ENCODE results near the gene WDR20. TPM values are rescaled to one million over a fixed set of nuclear protein-coding genes. Genes with fewer than 3 reads are reported as not detected.

WDR20 gene
- total and polyA plus RNA-seq, 2 donors (not counting 3 experiments of a cell fraction or from before 2014, with no cell fraction given) = 12.2 to 22.4 TPM

DNA sequence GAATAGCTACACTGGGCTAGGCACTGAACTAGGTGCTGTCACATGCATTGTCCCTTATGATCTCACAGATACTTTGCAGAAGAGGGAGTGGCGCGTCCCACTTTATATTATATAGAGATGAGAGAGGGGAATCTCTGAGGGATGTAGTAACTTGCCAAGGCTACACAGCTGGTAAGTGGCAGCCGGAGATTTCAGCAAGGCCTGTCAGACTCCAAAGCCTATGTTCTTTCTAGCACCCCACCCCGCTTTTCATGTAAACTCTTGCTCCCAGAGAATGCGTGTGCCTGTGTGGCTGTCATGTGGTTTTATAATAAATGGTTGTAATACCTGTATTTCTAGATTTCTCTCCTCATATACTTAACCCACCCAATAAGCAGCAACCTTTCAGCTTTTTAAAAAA, 39.1 kb downstream of the WDR20 start:
- BruUV-seq (replicated peaks) = no TSS peak
- Histone ChIP-seq H3K4me2 (ENCODE audit: insufficient read depth, low read length) (no peak overlapping the region), H3K36me3 (ENCODE audit: control insufficient read depth in 2 of 2, extremely low read depth in 1 of 2, insufficient read depth in 2 of 2, low read length in 2 of 2) (no peaks in the 10 kb centered on the region), H3K9ac (replicated peaks; ENCODE audit: extremely low read depth, insufficient read depth, low read length) (no peak overlapping the region), H3K27ac (ENCODE audit: insufficient read depth, low read depth, low read length) (no peak overlapping the region), H2AFZ (ENCODE audit: low read depth, low read length) (no peak overlapping the region), H3K27me3 (ENCODE audit: control insufficient read depth in 2 of 2, insufficient read depth in 2 of 2, low read length in 2 of 2) (no peaks in the 10 kb centered on the region), H3K9me1 (replicated peaks; ENCODE audit: control insufficient read depth, extremely low read depth, insufficient read depth, low read length) (no peaks in the 10 kb centered on the region), H3K4me3 (replicated peaks in 1 of 3; ENCODE audit: insufficient read depth in 1 of 3, low read depth in 1 of 3, low read length in 3 of 3) (no peak overlapping the region), H4K20me1 (replicated peaks; ENCODE audit: control insufficient read depth, extremely low read depth, insufficient read depth, low read length) (no peaks in the 10 kb centered on the region), H3K4me1 (ENCODE audit: control insufficient read depth, extremely low read depth, insufficient read depth, low read length) (no peaks in the 10 kb centered on the region), H3K79me2 (ENCODE audit: control insufficient read depth, insufficient read depth, low read length) (peaks cover 40% of the 10 kb centered on the region), H3K9me3 (replicated peaks; ENCODE audit: control insufficient read depth, insufficient read depth, low read length) (no peaks in the 10 kb centered on the region)
- ChIA-PET POLR2A (no interaction called here), CTCF (no interaction called here)
- intact Hi-C loops (cut with micrococcal nuclease) = no loop called here
- TF ChIP-seq POLR2AphosphoS5 (IDR thresholded peaks at IDR 0.05; ENCODE audit: insufficient read depth, low read depth, low read length) (no peak), FOS (IDR thresholded peaks at IDR 0.05; ENCODE audit: borderline replicate concordance, insufficient read depth, low read length) (no peak), MYC (IDR thresholded peaks at IDR 0.05; ENCODE audit: low read depth, low read length) (no peak), GATA2 (IDR thresholded peaks at IDR 0.05; ENCODE audit: insufficient read depth, insufficient read length, low read depth, low read length) (no peak), POLR2A (IDR thresholded peaks at IDR 0.05; ENCODE audit: low read depth, low read length) (no peak), EZH2 (IDR thresholded peaks at IDR 0.05; ENCODE audit: borderline replicate concordance, low read depth, low read length, severe bottlenecking) (no peak), JUN (IDR thresholded peaks at IDR 0.05; ENCODE audit: borderline replicate concordance, insufficient read depth, insufficient read length, low read depth) (no peak)
- TF ChIP-seq, protein P1, sequence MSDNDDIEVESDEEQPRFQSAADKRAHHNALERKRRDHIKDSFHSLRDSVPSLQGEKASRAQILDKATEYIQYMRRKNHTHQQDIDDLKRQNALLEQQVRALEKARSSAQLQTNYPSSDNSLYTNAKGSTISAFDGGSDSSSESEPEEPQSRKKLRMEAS (IDR thresholded peaks at IDR 0.05; ENCODE audit: insufficient read depth, insufficient read length) = no peak
- TF ChIP-seq, protein P2, sequence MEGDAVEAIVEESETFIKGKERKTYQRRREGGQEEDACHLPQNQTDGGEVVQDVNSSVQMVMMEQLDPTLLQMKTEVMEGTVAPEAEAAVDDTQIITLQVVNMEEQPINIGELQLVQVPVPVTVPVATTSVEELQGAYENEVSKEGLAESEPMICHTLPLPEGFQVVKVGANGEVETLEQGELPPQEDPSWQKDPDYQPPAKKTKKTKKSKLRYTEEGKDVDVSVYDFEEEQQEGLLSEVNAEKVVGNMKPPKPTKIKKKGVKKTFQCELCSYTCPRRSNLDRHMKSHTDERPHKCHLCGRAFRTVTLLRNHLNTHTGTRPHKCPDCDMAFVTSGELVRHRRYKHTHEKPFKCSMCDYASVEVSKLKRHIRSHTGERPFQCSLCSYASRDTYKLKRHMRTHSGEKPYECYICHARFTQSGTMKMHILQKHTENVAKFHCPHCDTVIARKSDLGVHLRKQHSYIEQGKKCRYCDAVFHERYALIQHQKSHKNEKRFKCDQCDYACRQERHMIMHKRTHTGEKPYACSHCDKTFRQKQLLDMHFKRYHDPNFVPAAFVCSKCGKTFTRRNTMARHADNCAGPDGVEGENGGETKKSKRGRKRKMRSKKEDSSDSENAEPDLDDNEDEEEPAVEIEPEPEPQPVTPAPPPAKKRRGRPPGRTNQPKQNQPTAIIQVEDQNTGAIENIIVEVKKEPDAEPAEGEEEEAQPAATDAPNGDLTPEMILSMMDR (IDR thresholded peaks at IDR 0.05; ENCODE audit: extremely low read depth in 1 of 2, insufficient read depth in 1 of 2, low read depth in 1 of 2, low read length in 2 of 2) = no peak
- FAIRE-seq = no peak
- dilution Hi-C loops (cut with MboI; ENCODE audit: extremely low pct_ligation_motif_present, low sequenced_read_pairs) = no loop called here
- DNase-seq (ENCODE audit: low read depth, low spot score) = no peak
